ENCODE data around the gene REC114.

- TF ChIP-seq CTCF (IDR thresholded peaks at IDR 0.05) (no peak), POLR2A (IDR thresholded peaks at IDR 0.05) (no peak)
Measured at GRCh38 chr15:73573572-73573971, 130.6 kb downstream of the REC114 start.
